Astrocyte (in vitro differentiated cells and primary cell): ENCODE results near the gene BTBD16. TPM values are rescaled to one million over a fixed set of nuclear protein-coding genes. Genes with fewer than 3 reads are reported as not detected.

Experiments used
- DNase-seq: peaks from one replicate; pipeline ENCODE4 v3.0.0-alpha.2; 2010; ENCODE audit warnings: low read depth
- FAIRE-seq: peaks from 2 replicates; lab custom pipeline; 2011; peaks lifted over from hg19 to GRCh38; lab: Jason Lieb, UNC
- H2AFZ ChIP-seq: 2 replicates; pipeline ENCODE4 v1.6.0; 2012; ENCODE audit warnings: low read depth, low read length, inconsistent platforms
- H3K27ac ChIP-seq: 2 replicates; pipeline ENCODE4 v1.5.1; 2011; ENCODE audit warnings: low read depth, low read length, inconsistent platforms
- H3K27me3 ChIP-seq: 2 replicates; pipeline ENCODE4 v1.6.0; 2011; ENCODE audit warnings: low read length, inconsistent platforms; ENCODE audit not compliant: insufficient read depth
- H3K36me3 ChIP-seq: 2 replicates; pipeline ENCODE4 v1.5.1; 2011; ENCODE audit warnings: low read length, inconsistent platforms; ENCODE audit not compliant: insufficient read depth
- H3K4me1 ChIP-seq: 2 replicates; pipeline ENCODE4 v1.5.1; 2011; ENCODE audit warnings: low read length, inconsistent platforms; ENCODE audit not compliant: insufficient read depth
- H3K4me2 ChIP-seq: 2 replicates; pipeline ENCODE4 v1.6.0; 2012; ENCODE audit warnings: low read length, inconsistent platforms
- H3K4me3 ChIP-seq: 2 replicates; pipeline ENCODE4 v1.5.1; 2011; ENCODE audit warnings: low read depth, mild to moderate bottlenecking, low read length, inconsistent platforms; ENCODE audit not compliant: insufficient read depth
- H3K79me2 ChIP-seq: 2 replicates; pipeline ENCODE4 v1.6.0; 2012; ENCODE audit warnings: mild to moderate bottlenecking, low read length, inconsistent platforms; ENCODE audit not compliant: insufficient read depth
- H3K9ac ChIP-seq: 2 replicates; pipeline ENCODE4 v1.6.0; 2012; ENCODE audit warnings: mild to moderate bottlenecking, low read length, inconsistent platforms
- H3K9me3 ChIP-seq: 2 replicates; pipeline ENCODE4 v1.5.1; 2012; ENCODE audit warnings: low read depth, mild to moderate bottlenecking, low read length, inconsistent platforms; ENCODE audit not compliant: insufficient read depth
- H4K20me1 ChIP-seq: 2 replicates; pipeline ENCODE4 v1.6.0; 2012; ENCODE audit warnings: low read length, inconsistent platforms; ENCODE audit not compliant: insufficient read depth
- H3K27ac Mint-ChIP-seq: one replicate; pipeline ENCODE4 v1.8.0; 2021; ENCODE audit warnings: mild to moderate bottlenecking, mixed read lengths; ENCODE audit not compliant: unreplicated experiment
- H3K27me3 Mint-ChIP-seq: one replicate; pipeline ENCODE4 v1.8.0; 2021; ENCODE audit warnings: low read depth, mixed read lengths; ENCODE audit not compliant: unreplicated experiment
- H3K36me3 Mint-ChIP-seq: one replicate; pipeline ENCODE4 v1.8.0; 2021; ENCODE audit warnings: low read depth, mixed read lengths; ENCODE audit not compliant: unreplicated experiment
- H3K4me1 Mint-ChIP-seq: one replicate; pipeline ENCODE4 v1.8.0; 2021; ENCODE audit warnings: low read depth, mixed read lengths; ENCODE audit not compliant: unreplicated experiment
- H3K4me3 Mint-ChIP-seq: one replicate; pipeline ENCODE4 v1.8.0; 2021; ENCODE audit warnings: mild to moderate bottlenecking, moderate library complexity, mixed read lengths; ENCODE audit not compliant: unreplicated experiment
- H3K9me3 Mint-ChIP-seq: one replicate; pipeline ENCODE4 v1.8.0; 2021; ENCODE audit warnings: mild to moderate bottlenecking, mixed read lengths; ENCODE audit not compliant: unreplicated experiment
- CTCF ChIP-seq: IDR thresholded peaks from 2 replicates; pipeline ENCODE4 v1.5.1; 2011; ENCODE audit warnings: low read depth, mild to moderate bottlenecking, inconsistent platforms, low read length, moderate library complexity; ENCODE audit not compliant: insufficient read depth
- EZH2 ChIP-seq: IDR thresholded peaks from 2 replicates; pipeline ENCODE4 v1.6.1; 2012; ENCODE audit warnings: mild to moderate bottlenecking, low read length, inconsistent platforms; ENCODE audit not compliant: insufficient read depth
- total RNA-seq: library from RNA; stranded (reverse); gene quantifications from 2 replicates; pipeline ENCODE4 v1.2.1, GENCODE V29; 2021

BTBD16 gene
- total RNA-seq, 1 donor from 2014 or later, result not detected

- no peak overlapping the region for H3K4me2 ChIP-seq
- H3K4me1 ChIP-seq, result no peaks in the 10 kb centered on the region
- no peak for TF ChIP-seq EZH2
- no peak for TF ChIP-seq CTCF
- no peaks in the 10 kb centered on the region for H3K9me3 Mint-ChIP-seq
- DNase-seq (no peak), FAIRE-seq (no peak)
- peaks cover 4% of the 10 kb centered on the region for H3K27me3 Mint-ChIP-seq
- peaks cover 16% of the 10 kb centered on the region for H3K36me3 Mint-ChIP-seq
- H3K4me3 ChIP-seq, result no peak overlapping the region
- H3K4me3 Mint-ChIP-seq, result no peak overlapping the region
- no peaks in the 10 kb centered on the region for H3K79me2 ChIP-seq
- H3K27me3 ChIP-seq, result no peaks in the 10 kb centered on the region
- no peak overlapping the region for H3K27ac ChIP-seq
- H2AFZ ChIP-seq, result no peak overlapping the region
- no peaks in the 10 kb centered on the region for H4K20me1 ChIP-seq
- no peaks in the 10 kb centered on the region for H3K9me3 ChIP-seq
- H3K9ac ChIP-seq, result no peak overlapping the region
- H3K27ac Mint-ChIP-seq, result no peak overlapping the region
- H3K36me3 ChIP-seq, result peaks cover 5% of the 10 kb centered on the region
- H3K4me1 Mint-ChIP-seq, result no peaks in the 10 kb centered on the region
Measured at GRCh38 chr10:122245136-122245535, 26.0 kb upstream of the BTBD16 start.

- Mint-ChIP-seq H3K36me3 (peaks cover 16% of the 10 kb centered on the region), H3K4me1 (no peaks in the 10 kb centered on the region)
Measured at GRCh38 chr10:122245897-122246296, 25.2 kb upstream of the BTBD16 start.

More at GRCh38 chr10:122245897-122246296, 25.2 kb upstream of the BTBD16 start:
- H2AFZ ChIP-seq, result no peak overlapping the region
- no peaks in the 10 kb centered on the region for H3K79me2 ChIP-seq
- H3K4me1 ChIP-seq, result no peaks in the 10 kb centered on the region
- no peak for FAIRE-seq
- no peaks in the 10 kb centered on the region for H3K27me3 ChIP-seq
- TF ChIP-seq CTCF (no peak), EZH2 (no peak)
- H3K36me3 ChIP-seq, result no peaks in the 10 kb centered on the region
- H3K4me3 ChIP-seq, result no peak overlapping the region
- no peaks in the 10 kb centered on the region for H3K9me3 Mint-ChIP-seq
- no peak for DNase-seq
- no peak overlapping the region for H3K4me3 Mint-ChIP-seq
- peaks cover 4% of the 10 kb centered on the region for H3K27me3 Mint-ChIP-seq
- no peak overlapping the region for H3K9ac ChIP-seq
- H3K27ac Mint-ChIP-seq, result no peak overlapping the region
- no peaks in the 10 kb centered on the region for H4K20me1 ChIP-seq
- no peak overlapping the region for H3K27ac ChIP-seq
- no peak overlapping the region for H3K4me2 ChIP-seq
- no peaks in the 10 kb centered on the region for H3K9me3 ChIP-seq
